ENCODE results near the gene CST5. TPM values are rescaled to one million over a fixed set of nuclear protein-coding genes. Genes with fewer than 3 reads are reported as not detected.
"Not testable (repeated sequence)": the region's sequence is repeated elsewhere in the genome, so short reads cannot be mapped to it uniquely, and the experiment has no call there.

The CST5 gene
- total and polyA plus RNA-seq, 3 donors from 2014 or later = not detected

GRCh38 chr20:23856736-23857135 lies 22.8 kb downstream of the CST5 start:
- WGBS, 2 donors = 69 to 75% methylated on average over 5 of the region's 5 CpGs
- no peak for TF ChIP-seq POLR2A (IDR thresholded peaks at IDR 0.05)
- DNase-seq = no peak
- Histone ChIP-seq H3K36me3 (ENCODE audit: low read depth, missing control alignments) (no peaks in the 10 kb centered on the region), H3K4me3 (no peak overlapping the region), H3K9me3 (no peaks in the 10 kb centered on the region), H3K27ac (no peak overlapping the region), H3K27me3 (no peaks in the 10 kb centered on the region), H3K4me1 (no peaks in the 10 kb centered on the region)
- intact Hi-C loops (cut with DNase I; ENCODE audit: low total_unique reads) = no loop called here

GRCh38 chr20:23856226-23856625 lies 23.3 kb downstream of the CST5 start:
- no peaks in the 10 kb centered on the region for H3K27me3 ChIP-seq
- intact Hi-C loops (cut with DNase I; ENCODE audit: low total_unique reads) = no loop called here
- H3K36me3 ChIP-seq (ENCODE audit: low read depth, missing control alignments) = no peaks in the 10 kb centered on the region
- no peaks in the 10 kb centered on the region for H3K4me1 ChIP-seq
- WGBS, 2 donors = 69 to 83% methylated on average over 5 of the region's 5 CpGs
- no peak for TF ChIP-seq POLR2A (IDR thresholded peaks at IDR 0.05)
- no peak for TF ChIP-seq CTCF (IDR thresholded peaks at IDR 0.05)
- no peaks in the 10 kb centered on the region for H3K9me3 ChIP-seq
- H3K4me3 ChIP-seq = no peak overlapping the region
- no peak for DNase-seq
- no peak overlapping the region for H3K27ac ChIP-seq

GRCh38 chr20:23841693-23842092 lies 37.9 kb downstream of the CST5 start:
- Histone ChIP-seq H3K36me3 (ENCODE audit: low read depth, missing control alignments) (no peaks in the 10 kb centered on the region), H3K9me3 (no peaks in the 10 kb centered on the region), H3K27ac (no peak overlapping the region), H3K4me3 (no peak overlapping the region), H3K4me1 (no peaks in the 10 kb centered on the region), H3K27me3 (no peaks in the 10 kb centered on the region)
- intact Hi-C loops (cut with DNase I; ENCODE audit: low total_unique reads) = no loop called here
- WGBS, 2 donors = 41 to 48% methylated on average over 2 of the region's 2 CpGs
- no peak for DNase-seq
- TF ChIP-seq POLR2A (IDR thresholded peaks at IDR 0.05) = no peak
- TF ChIP-seq CTCF (IDR thresholded peaks at IDR 0.05) = no peak

- H3K9me3 ChIP-seq = no peaks in the 10 kb centered on the region
- intact Hi-C loops (cut with DNase I; ENCODE audit: low total_unique reads) = loop anchor here (10.0 kb wide), 1 partner anchor 69 kb away; no protein-coding TSS in a partner anchor
- H3K36me3 ChIP-seq (ENCODE audit: low read depth, missing control alignments) = no peaks in the 10 kb centered on the region
- H3K27me3 ChIP-seq = no peaks in the 10 kb centered on the region
- H3K27ac ChIP-seq = no peak overlapping the region
- H3K4me3 ChIP-seq = no peak overlapping the region
- no peaks in the 10 kb centered on the region for H3K4me1 ChIP-seq
- 63 to 75% methylated on average over 3 to 4 of the region's 4 CpGs for WGBS, 2 donors
- DNase-seq = no peak
- TF ChIP-seq POLR2A (IDR thresholded peaks at IDR 0.05) = no peak
- no peak for TF ChIP-seq CTCF (IDR thresholded peaks at IDR 0.05)
Measured at GRCh38 chr20:23835716-23836115, 43.8 kb downstream of the CST5 start.

GRCh38 chr20:23832775-23833513 lies 46.6 kb downstream of the CST5 start:
- Histone ChIP-seq H3K9me3 (no peaks in the 10 kb centered on the region), H3K4me1 (no peaks in the 10 kb centered on the region), H3K27ac (no peak overlapping the region), H3K36me3 (ENCODE audit: low read depth, missing control alignments) (no peaks in the 10 kb centered on the region), H3K27me3 (no peaks in the 10 kb centered on the region), H3K4me3 (no peak overlapping the region)
- 41 to 60% methylated on average over 3 of the region's 3 CpGs for WGBS, 2 donors
- no peak for DNase-seq
- intact Hi-C loops (cut with DNase I; ENCODE audit: low total_unique reads) = loop anchor here (10.0 kb wide), 1 partner anchor 72 kb away; no protein-coding TSS in a partner anchor
- TF ChIP-seq CTCF (IDR thresholded peaks at IDR 0.05) = no peak
- no peak for TF ChIP-seq POLR2A (IDR thresholded peaks at IDR 0.05)

GRCh38 chr20:23831961-23832360 lies 47.6 kb downstream of the CST5 start:
- not testable (repeated sequence) for H3K27me3 ChIP-seq; H3K4me3 ChIP-seq; DNase-seq; H3K4me1 ChIP-seq; H3K36me3 ChIP-seq (ENCODE audit: low read depth, missing control alignments); H3K27ac ChIP-seq; H3K9me3 ChIP-seq
- WGBS, 2 donors = 47 to 55% methylated on average over 3 of the region's 3 CpGs
- intact Hi-C loops (cut with DNase I; ENCODE audit: low total_unique reads) = loop anchor here (10.0 kb wide), 1 partner anchor 73 kb away; no protein-coding TSS in a partner anchor
